HG02852 (cell line): ENCODE measurements around the gene CACNA1S.

ENCODE experiments used
- ATAC-seq: cut with Tn5 transposase; IDR thresholded peaks from one replicate; pipeline ENCODE4 v1.9.1; 2021; ENCODE audit warnings: mild to moderate bottlenecking, moderate library complexity; ENCODE audit not compliant: unreplicated experiment

Gene CACNA1S

DNA sequence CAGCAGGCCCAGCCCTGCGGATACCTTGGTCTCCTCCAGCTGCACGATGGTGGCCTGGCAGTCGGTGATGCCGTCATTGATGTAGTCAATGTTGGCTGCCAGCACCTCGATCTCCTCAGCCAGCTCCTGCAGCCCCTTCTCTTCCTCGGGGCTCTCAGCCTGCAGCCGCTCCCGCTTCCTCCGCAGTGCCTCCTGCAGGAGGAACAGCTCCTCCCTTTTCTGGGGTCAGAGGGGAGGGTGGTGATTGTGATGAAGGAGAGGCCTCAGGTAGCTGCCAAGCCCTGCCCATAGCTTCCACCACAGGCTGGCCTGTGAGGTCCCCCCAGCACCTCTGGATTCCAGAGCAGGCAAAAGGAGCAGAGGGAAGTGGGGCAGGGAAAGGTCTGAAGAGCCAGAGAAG lies 122.1 kb downstream of the CACNA1S start:
- ATAC-seq = no peak
